Psoas muscle (tissue), 7 donors: ENCODE measurements around the gene RAPGEF4. TPM values are rescaled to one million over a fixed set of nuclear protein-coding genes. Genes with fewer than 3 reads are reported as not detected.

Source experiments
- polyA plus RNA-seq, 3 donors: library from polyadenylated mRNA; stranded (reverse); fragments of 200-250 nt; gene quantifications; one replicate each; pipeline ENCODE4 v1.2.3, GENCODE V29; 2013
- total RNA-seq, 4 donors: library from RNA; stranded (reverse); fragmentation: NEBNext Ultra II Directional in 2 of 4; extraction: Animal tissue kit (Norgen Biotek cat#: 25700) in 2 of 4; gene quantifications; one replicate each; pipeline versions ENCODE4 v1.2.1 to v1.2.4, GENCODE V29; 2021 to 2023
- donor health status: healthy with polysubstance abuse.
- donor health status: DM: no; HTN: no; CAD: no; lungs with moderate emphysema.
- donor health status: Bipolar disorder and iron deficiency.
- donor health status: healthy.
- donor health status: DM: no; HTN: no; CAD: no.
- donor health status: DM: no; HTN: no; CAD: no.
- donor health status: DM: yes; HTN: yes; CAD: no.

The RAPGEF4 gene
- total and polyA plus RNA-seq, 7 donors, result 0.61 to 2.0 (median 0.92) TPM

Other genes with a start within 250 kb of the RAPGEF4 start
- gene PDK1, start 179.8 kb upstream of the RAPGEF4 start, total RNA-seq, result 10 to 100 TPM in 3 of 4 donors, 1 to 10 TPM in 1; 9.8 to 20.4 (median 11.0) TPM
- 1 to 10 TPM; 3.3 to 4.0 (median 4.0) TPM for gene PDK1, start 179.8 kb upstream of the RAPGEF4 start, polyA plus RNA-seq